Upper lobe of right lung (tissue), 1 donor: ENCODE data around the gene TRIM40. TPM values are rescaled to one million over a fixed set of nuclear protein-coding genes. Genes with fewer than 3 reads are reported as not detected.

Source experiments
- ATAC-seq: fragments of 200-7000 bp; cut with Tn5 transposase; one replicate; pipeline ENCODE4 v1.9.1; 2020; ENCODE audit warnings: mild to moderate bottlenecking, moderate library complexity
- DNase-seq: peaks from one replicate; pipeline ENCODE4 v3.0.0-alpha.2; 2020
- H3K27ac ChIP-seq: fragments of 200-600 bp; one replicate; pipeline ENCODE4 v1.8.0; 2022
- H3K27me3 ChIP-seq: fragments of 200-600 bp; one replicate; pipeline ENCODE4 v1.8.0; 2022; ENCODE audit warnings: mild to moderate bottlenecking
- H3K36me3 ChIP-seq: fragments of 200-600 bp; one replicate; pipeline ENCODE4 v1.8.0; 2022
- H3K4me1 ChIP-seq: fragments of 200-600 bp; one replicate; pipeline ENCODE4 v1.8.0; 2022
- H3K4me3 ChIP-seq: fragments of 200-600 bp; one replicate; pipeline ENCODE4 v1.8.0; 2022; ENCODE audit warnings: mild to moderate bottlenecking
- H3K9me3 ChIP-seq: fragments of 200-600 bp; one replicate; pipeline ENCODE4 v1.8.0; 2022
- intact Hi-C: fragments of 100-400 bp; cut with DNase I; formaldehyde crosslinking; loops from one replicate; pipeline ENCODE4 v1.11.0; 2022
- total RNA-seq: library from RNA; stranded (reverse); fragmentation: NEBNext Ultra II Directional; extraction: Animal tissue kit (Norgen Biotek cat#: 25700); gene quantifications from one replicate; pipeline ENCODE4 v1.2.1, GENCODE V29; 2021
- TF ChIP-seq, protein P1 (sequence below): fragments of 200-600 bp; IDR thresholded peaks from one replicate; pipeline ENCODE4 v1.8.0; 2022; ENCODE audit warnings: antibody characterized with exemption
- donor health status: DM: no; HTN: yes; CAD: no; lungs with severe emphysema.

The TRIM40 gene
- total RNA-seq, 1 donor from 2014 or later, result not detected

DNA sequence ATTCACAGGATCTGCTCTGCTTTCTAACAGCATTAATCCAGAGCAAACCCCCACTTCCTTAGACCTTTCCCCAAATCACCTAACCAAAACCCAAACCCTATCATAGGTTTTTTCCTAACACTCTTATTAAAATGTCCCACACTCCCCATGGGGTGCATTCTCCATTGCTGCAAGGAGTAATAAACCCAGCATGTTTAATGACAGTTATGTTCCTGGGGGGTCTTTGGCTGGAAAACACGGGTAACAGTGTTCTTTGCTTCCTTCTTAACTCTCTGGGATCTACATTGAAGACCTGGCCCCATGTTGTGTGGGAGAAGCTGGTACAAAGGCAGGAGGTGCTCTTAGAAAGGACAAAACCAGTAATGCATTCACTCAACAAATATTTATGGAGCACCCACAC lies 39.1 kb upstream of the TRIM40 start:
- Histone ChIP-seq H3K4me1 (peaks cover 23% of the 10 kb centered on the region), H3K36me3 (no peaks in the 10 kb centered on the region), H3K4me3 (no peak overlapping the region), H3K27ac (no peak overlapping the region), H3K27me3 (peaks cover 14% of the 10 kb centered on the region), H3K9me3 (no peaks in the 10 kb centered on the region)
- ATAC-seq (no peak), DNase-seq (no peak)
- TF ChIP-seq, protein P1, sequence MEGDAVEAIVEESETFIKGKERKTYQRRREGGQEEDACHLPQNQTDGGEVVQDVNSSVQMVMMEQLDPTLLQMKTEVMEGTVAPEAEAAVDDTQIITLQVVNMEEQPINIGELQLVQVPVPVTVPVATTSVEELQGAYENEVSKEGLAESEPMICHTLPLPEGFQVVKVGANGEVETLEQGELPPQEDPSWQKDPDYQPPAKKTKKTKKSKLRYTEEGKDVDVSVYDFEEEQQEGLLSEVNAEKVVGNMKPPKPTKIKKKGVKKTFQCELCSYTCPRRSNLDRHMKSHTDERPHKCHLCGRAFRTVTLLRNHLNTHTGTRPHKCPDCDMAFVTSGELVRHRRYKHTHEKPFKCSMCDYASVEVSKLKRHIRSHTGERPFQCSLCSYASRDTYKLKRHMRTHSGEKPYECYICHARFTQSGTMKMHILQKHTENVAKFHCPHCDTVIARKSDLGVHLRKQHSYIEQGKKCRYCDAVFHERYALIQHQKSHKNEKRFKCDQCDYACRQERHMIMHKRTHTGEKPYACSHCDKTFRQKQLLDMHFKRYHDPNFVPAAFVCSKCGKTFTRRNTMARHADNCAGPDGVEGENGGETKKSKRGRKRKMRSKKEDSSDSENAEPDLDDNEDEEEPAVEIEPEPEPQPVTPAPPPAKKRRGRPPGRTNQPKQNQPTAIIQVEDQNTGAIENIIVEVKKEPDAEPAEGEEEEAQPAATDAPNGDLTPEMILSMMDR, result no peak
- intact Hi-C loops, result no loop called here

DNA sequence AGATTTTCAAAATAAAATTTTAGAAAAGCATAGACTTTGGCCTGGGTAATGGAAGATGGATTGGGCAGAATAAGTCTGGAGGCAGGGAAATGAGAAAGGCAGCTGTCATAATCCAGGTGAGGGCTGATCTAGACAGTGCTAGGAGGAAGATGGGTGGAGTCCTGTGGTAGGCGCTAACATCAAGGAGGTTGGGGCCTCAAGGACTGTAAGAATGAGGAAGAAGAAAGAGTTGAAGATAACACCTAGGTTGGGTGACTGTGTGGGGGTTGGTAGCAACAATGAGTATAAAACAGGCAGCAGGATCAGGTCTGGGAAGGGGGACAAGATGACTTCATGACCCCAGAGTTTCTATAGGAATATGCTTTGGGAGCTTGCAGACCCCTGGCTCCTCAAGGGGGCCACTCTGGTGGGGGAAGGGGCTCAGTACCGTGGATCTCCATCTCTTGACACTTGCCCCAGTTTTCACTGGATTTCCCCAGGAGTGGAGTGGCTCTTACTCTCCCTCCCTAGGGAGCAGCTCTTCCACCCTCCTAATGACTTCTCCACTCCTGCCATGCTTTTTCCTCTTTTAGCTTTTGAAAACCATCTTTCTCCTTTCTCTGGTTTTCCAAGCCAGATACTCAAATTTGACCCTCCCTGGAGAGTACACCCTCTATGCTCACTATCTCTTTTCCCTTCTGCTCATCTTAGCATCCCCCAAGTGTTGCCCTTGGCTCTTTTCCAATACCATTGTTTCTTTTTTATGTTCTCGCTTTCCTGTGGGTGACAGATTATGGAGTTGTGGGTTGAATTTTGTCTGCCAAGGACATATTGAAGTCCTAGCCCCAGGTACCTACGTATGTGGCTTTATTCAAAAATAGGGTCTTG lies 37.8 kb upstream of the TRIM40 start:
- no peaks in the 10 kb centered on the region for H3K36me3 ChIP-seq
- no peak for ATAC-seq
- no peaks in the 10 kb centered on the region for H3K9me3 ChIP-seq
- peaks cover 10% of the 10 kb centered on the region for H3K27me3 ChIP-seq
- intact Hi-C loops, result no loop called here
- no peak for DNase-seq
- TF ChIP-seq, protein P1, result no peak
- peaks cover 31% of the 10 kb centered on the region for H3K4me1 ChIP-seq
- no peak overlapping the region for H3K4me3 ChIP-seq
- H3K27ac ChIP-seq, result no peak overlapping the region

DNA sequence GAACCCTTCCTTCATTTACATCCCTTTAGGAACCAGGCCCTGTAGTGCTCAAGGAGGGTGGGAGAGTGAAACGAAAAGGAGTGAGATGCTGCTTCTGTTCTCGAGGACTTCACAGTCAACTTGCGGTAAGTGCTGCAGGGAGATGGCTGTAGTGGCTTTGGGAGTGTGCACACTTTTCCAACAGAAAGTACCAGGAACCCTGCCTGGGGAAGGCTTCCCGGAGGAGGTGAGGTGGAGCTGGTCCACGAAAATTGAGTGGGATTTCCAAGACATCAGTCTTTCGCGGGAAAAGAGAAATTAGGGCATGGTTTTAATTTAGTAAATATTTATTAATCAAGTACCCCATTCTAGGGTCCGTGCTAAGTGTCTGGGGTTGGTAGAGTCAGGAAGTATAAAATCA lies 35.8 kb upstream of the TRIM40 start:
- TF ChIP-seq, protein P1, result no peak
- DNase-seq (no peak), ATAC-seq (no peak)
- Histone ChIP-seq H3K27me3 (peaks cover 10% of the 10 kb centered on the region), H3K27ac (no peak overlapping the region), H3K4me1 (peaks cover 31% of the 10 kb centered on the region), H3K4me3 (no peak overlapping the region), H3K36me3 (no peaks in the 10 kb centered on the region), H3K9me3 (no peaks in the 10 kb centered on the region)
- intact Hi-C loops, result no loop called here

DNA sequence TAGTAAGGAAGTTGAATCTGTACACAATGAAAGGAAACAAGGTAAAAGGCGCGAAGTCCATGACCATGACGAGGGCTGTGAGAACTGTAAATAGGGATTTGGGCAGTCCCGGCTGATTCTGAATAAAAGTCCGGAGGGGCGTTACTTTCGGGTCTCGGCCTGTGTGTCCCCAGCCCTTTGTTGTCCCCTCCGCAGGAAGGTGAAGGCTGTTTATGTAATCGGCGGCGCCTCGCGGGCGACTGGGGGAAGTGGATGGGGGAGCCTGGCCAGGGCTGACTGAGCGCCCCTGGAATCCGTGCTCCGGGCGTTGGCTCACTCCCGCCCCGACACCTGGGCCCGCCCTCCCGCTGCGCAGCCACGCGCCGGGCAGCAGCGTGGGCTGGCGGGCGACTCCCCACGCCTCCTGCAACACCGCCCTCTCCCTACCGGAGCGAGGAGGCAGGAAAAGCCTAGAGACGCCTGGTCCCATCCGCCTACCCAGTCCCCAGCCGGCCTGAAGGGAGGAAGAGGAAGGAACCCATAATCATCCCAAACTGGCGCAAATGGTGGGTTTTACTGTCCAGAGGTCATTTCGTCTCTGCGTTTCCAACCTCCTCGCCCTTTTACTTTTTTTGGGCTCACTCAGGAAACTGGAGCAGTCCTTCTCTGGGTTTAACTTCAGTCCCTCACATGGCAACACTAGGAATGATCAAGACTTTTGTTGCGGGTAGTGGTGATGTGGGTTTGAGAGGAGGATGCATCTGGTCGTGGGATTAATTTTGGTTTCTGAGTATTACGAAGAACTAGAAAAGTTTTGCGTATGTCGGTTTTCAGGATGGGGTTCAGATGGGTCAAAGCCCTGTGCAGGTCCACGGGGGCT lies 35.1 kb upstream of the TRIM40 start:
- ATAC-seq, result peak; percentile 75
- Histone ChIP-seq H3K27ac (peak overlapping the region; percentile 56), H3K27me3 (peaks cover 14% of the 10 kb centered on the region), H3K9me3 (no peaks in the 10 kb centered on the region), H3K4me3 (peak overlapping the region; percentile 49), H3K36me3 (no peaks in the 10 kb centered on the region), H3K4me1 (peaks cover 31% of the 10 kb centered on the region)
- TF ChIP-seq, protein P1, result no peak
- DNase-seq, result peak; percentile 84
- intact Hi-C loops, result no loop called here

DNA sequence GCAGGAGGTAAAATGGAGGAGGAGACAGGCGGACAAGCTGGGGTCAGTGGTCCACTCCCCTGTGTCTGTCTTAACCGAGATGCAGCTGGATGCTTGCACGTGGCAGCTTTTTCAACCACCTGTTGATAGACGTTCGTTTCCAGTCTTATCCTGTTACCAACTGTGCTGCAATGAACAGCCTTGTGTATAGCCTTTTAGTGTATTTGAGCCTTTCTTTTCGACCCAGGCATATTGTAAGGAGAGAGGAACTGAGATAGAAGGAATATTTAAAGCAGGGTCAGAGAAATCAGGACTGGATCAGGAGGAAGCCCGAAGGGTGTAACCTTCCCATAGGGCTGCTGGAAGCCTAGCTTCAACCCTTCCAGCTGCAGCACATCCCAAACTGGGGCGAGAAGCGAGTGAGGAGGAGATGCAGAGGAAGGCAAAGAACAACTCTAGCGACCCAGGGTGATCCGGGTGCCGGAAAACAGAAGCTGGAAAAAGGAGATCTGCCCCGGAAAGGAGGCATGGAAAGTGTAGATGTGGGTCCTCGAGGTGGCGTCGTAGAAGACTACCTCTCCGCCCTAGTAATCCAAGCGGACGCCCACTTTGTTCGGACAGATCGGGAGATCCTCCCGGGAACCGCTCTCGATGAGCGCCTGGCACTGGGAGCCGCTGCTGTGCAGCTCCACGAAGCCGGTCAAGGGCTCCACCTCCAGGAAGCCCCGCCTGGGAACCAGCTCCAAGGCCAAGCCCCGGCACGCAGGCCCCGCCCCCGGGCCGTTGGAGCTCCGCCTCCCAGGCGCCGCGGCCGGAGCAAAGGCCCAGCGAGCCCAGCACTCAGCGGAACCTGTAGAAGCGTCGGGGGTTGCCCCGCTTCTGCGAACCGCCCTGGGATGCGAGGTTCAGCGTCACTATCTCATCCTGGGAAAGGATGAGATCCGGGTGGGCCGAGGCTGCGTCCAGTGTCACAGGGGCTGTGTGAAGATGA lies 34.2 kb upstream of the TRIM40 start:
- no peaks in the 10 kb centered on the region for H3K36me3 ChIP-seq
- peaks cover 31% of the 10 kb centered on the region for H3K4me1 ChIP-seq
- peak; percentile 92 for ATAC-seq
- TF ChIP-seq, protein P1, result no peak
- peak overlapping the region; percentile 51 for H3K27ac ChIP-seq
- intact Hi-C loops, result no loop called here
- peak overlapping the region; percentile 49 for H3K4me3 ChIP-seq
- no peaks in the 10 kb centered on the region for H3K9me3 ChIP-seq
- peaks cover 23% of the 10 kb centered on the region for H3K27me3 ChIP-seq
- peak; percentile 96 for DNase-seq
